HEK293 (cell line): ENCODE results near the gene DCBLD2.

Experiments used
- CTCF ChIA-PET: fragments of 350-600 bp; formaldehyde crosslinking; extraction: SDS; loops from one replicate; lab custom pipeline; 2021; ENCODE audit warnings: antibody characterized with exemption; lab: Yijun Ruan, JAX
- POLR2A ChIA-PET: fragments of 300-600 bp; formaldehyde crosslinking; extraction: SDS; loops from one replicate; lab custom pipeline; 2020; ENCODE audit warnings: antibody characterized with exemption, inconsistent platforms; lab: Yijun Ruan, JAX
- H3K27ac ChIP-seq: fragments of 200-500 bp; sonication (Bioruptor generic); 2 replicates; pipeline ENCODE4 v1.5.1; 2014; ENCODE audit warnings: low read depth, low read length, control low read depth, inconsistent platforms; ENCODE audit errors: extremely low read depth
- H3K36me3 ChIP-seq, 2 experiments: fragments of 200-500 bp in 1 of 2; sonication (Bioruptor generic) in 1 of 2; 1 replicate in 1 of 2; 2 replicates in 1 of 2; pipeline ENCODE4 v1.5.1; 2014 to 2017; ENCODE audit warnings: inconsistent platforms in 2 of 2, low read length in 2 of 2; ENCODE audit not compliant: control insufficient read depth in 2 of 2, insufficient read depth in 1 of 2
- H3K4me1 ChIP-seq: fragments of 200-500 bp; sonication (Bioruptor generic); 2 replicates; pipeline ENCODE4 v1.5.1; 2014; ENCODE audit warnings: mild to moderate bottlenecking, low read length, inconsistent platforms; ENCODE audit not compliant: control insufficient read depth, insufficient read depth
- H3K4me3 ChIP-seq: 2 replicates; pipeline ENCODE4 v1.5.1; 2011; ENCODE audit warnings: low read depth, mild to moderate bottlenecking, control low read depth, low read length, moderate library complexity
- H3K9me3 ChIP-seq: fragments of 200-500 bp; sonication (Bioruptor generic); 2 replicates; pipeline ENCODE4 v1.5.1; 2014; ENCODE audit warnings: low read depth, low read length, inconsistent platforms; ENCODE audit not compliant: control insufficient read depth, insufficient read depth
- GLI4 ChIP-seq: fragments of 450-650 bp; formaldehyde crosslinking; IDR thresholded peaks from 2 replicates; pipeline ENCODE4 v1.5.1; 2016; ENCODE audit warnings: missing biosample characterization, missing genetic modification characterization
- GLIS2 ChIP-seq: fragments of 450-650 bp; formaldehyde crosslinking; IDR thresholded peaks from 2 replicates; pipeline ENCODE4 v1.5.1; 2016; ENCODE audit warnings: missing biosample characterization, missing genetic modification characterization
- KLF10 ChIP-seq: fragments of 450-650 bp; IDR thresholded peaks from 2 replicates; pipeline ENCODE4 v1.5.1; 2018; ENCODE audit warnings: missing biosample characterization, mild to moderate bottlenecking, missing genetic modification characterization
- KLF16 ChIP-seq: fragments of 450-650 bp; formaldehyde crosslinking; IDR thresholded peaks from 2 replicates; pipeline ENCODE4 v1.5.1; 2017; ENCODE audit warnings: missing biosample characterization, missing genetic modification characterization
- ZNF214 ChIP-seq: fragments of 450-650 bp; formaldehyde crosslinking; IDR thresholded peaks from 2 replicates; pipeline ENCODE4 v1.5.1; 2017; ENCODE audit warnings: missing biosample characterization, mild to moderate bottlenecking, missing genetic modification characterization, borderline replicate concordance
- ZNF274 ChIP-seq, 2 experiments: fragments of 200-500 bp in 1 of 2; fragments of 450-650 bp in 1 of 2; sonication (Bioruptor generic) in 1 of 2; formaldehyde crosslinking in 1 of 2; IDR thresholded peaks; 2 replicates each; pipeline versions ENCODE4 v1.5.1 to v1.6.1; 2014 to 2016; ENCODE audit warnings: borderline replicate concordance in 1 of 2, inconsistent platforms in 1 of 2, low read length in 1 of 2, missing biosample characterization in 1 of 2, missing genetic modification characterization in 1 of 2
- ZNF362 ChIP-seq: fragments of 450-650 bp; formaldehyde crosslinking; IDR thresholded peaks from 2 replicates; pipeline ENCODE4 v1.5.1; 2016; ENCODE audit warnings: missing biosample characterization, missing genetic modification characterization
- ZNF366 ChIP-seq: fragments of 450-650 bp; formaldehyde crosslinking; conservative IDR thresholded peaks from 2 replicates; pipeline ENCODE4 v1.5.1; 2016; ENCODE audit warnings: missing biosample characterization, missing genetic modification characterization
- ZNF423 ChIP-seq: fragments of 450-650 bp; formaldehyde crosslinking; IDR thresholded peaks from 2 replicates; pipeline ENCODE4 v1.5.1; 2016; ENCODE audit warnings: missing biosample characterization, missing genetic modification characterization
- ZNF830 ChIP-seq: fragments of 450-650 bp; IDR thresholded peaks from 2 replicates; pipeline ENCODE4 v1.5.0; 2018; ENCODE audit warnings: missing biosample characterization, missing genetic modification characterization, low read depth, mild to moderate bottlenecking, moderate library complexity
- ZSCAN16 ChIP-seq: fragments of 450-650 bp; formaldehyde crosslinking; IDR thresholded peaks from 2 replicates; pipeline ENCODE4 v1.5.1; 2016; ENCODE audit warnings: missing biosample characterization, missing genetic modification characterization
- TF ChIP-seq, protein P1 (sequence below): fragments of 450-650 bp; formaldehyde crosslinking; IDR thresholded peaks from 2 replicates; pipeline ENCODE4 v1.5.1; 2016; ENCODE audit warnings: missing biosample characterization, missing genetic modification characterization, borderline replicate concordance
- TF ChIP-seq, protein P2 (sequence below): fragments of 450-650 bp; formaldehyde crosslinking; IDR thresholded peaks from 2 replicates; pipeline ENCODE4 v1.5.1; 2016; ENCODE audit warnings: missing biosample characterization, missing genetic modification characterization
- TF ChIP-seq, protein P3 (sequence below): fragments of 450-650 bp; formaldehyde crosslinking; IDR thresholded peaks from 2 replicates; pipeline ENCODE4 v1.5.1; 2016; ENCODE audit warnings: missing biosample characterization, missing genetic modification characterization
- TF ChIP-seq, protein P4 (sequence below): fragments of 450-650 bp; IDR thresholded peaks from 2 replicates; pipeline ENCODE4 v1.5.1; 2018; ENCODE audit warnings: missing biosample characterization, missing genetic modification characterization

Gene DCBLD2

DNA sequence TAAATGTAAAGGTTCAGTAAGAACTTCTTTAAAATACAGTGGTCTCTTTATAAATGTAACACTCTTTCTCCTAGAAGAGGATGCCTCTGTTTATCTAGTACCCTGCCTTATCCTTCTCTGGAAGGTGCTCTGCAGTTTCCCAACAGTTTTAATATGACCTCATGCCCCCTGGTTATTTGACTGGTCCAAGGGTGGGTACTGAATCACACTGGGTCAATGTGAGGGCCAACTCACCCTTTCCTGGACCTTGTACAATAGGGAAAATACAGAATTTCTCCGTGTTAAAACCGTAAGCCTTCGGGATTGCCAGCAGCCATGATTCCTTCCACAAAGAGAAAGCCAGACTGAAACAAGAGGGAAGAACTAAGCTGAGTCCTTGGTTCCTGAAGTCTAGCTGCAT, 9.2 kb downstream of the DCBLD2 start:
- Histone ChIP-seq H3K4me1 (no peaks in the 10 kb centered on the region), H3K36me3 (no peaks in the 10 kb centered on the region), H3K9me3 (no peaks in the 10 kb centered on the region), H3K27ac (no peak overlapping the region), H3K4me3 (no peak overlapping the region)
- no peak for TF ChIP-seq ZNF366 (tag by site-specific recombination)
- TF ChIP-seq, protein P1, sequence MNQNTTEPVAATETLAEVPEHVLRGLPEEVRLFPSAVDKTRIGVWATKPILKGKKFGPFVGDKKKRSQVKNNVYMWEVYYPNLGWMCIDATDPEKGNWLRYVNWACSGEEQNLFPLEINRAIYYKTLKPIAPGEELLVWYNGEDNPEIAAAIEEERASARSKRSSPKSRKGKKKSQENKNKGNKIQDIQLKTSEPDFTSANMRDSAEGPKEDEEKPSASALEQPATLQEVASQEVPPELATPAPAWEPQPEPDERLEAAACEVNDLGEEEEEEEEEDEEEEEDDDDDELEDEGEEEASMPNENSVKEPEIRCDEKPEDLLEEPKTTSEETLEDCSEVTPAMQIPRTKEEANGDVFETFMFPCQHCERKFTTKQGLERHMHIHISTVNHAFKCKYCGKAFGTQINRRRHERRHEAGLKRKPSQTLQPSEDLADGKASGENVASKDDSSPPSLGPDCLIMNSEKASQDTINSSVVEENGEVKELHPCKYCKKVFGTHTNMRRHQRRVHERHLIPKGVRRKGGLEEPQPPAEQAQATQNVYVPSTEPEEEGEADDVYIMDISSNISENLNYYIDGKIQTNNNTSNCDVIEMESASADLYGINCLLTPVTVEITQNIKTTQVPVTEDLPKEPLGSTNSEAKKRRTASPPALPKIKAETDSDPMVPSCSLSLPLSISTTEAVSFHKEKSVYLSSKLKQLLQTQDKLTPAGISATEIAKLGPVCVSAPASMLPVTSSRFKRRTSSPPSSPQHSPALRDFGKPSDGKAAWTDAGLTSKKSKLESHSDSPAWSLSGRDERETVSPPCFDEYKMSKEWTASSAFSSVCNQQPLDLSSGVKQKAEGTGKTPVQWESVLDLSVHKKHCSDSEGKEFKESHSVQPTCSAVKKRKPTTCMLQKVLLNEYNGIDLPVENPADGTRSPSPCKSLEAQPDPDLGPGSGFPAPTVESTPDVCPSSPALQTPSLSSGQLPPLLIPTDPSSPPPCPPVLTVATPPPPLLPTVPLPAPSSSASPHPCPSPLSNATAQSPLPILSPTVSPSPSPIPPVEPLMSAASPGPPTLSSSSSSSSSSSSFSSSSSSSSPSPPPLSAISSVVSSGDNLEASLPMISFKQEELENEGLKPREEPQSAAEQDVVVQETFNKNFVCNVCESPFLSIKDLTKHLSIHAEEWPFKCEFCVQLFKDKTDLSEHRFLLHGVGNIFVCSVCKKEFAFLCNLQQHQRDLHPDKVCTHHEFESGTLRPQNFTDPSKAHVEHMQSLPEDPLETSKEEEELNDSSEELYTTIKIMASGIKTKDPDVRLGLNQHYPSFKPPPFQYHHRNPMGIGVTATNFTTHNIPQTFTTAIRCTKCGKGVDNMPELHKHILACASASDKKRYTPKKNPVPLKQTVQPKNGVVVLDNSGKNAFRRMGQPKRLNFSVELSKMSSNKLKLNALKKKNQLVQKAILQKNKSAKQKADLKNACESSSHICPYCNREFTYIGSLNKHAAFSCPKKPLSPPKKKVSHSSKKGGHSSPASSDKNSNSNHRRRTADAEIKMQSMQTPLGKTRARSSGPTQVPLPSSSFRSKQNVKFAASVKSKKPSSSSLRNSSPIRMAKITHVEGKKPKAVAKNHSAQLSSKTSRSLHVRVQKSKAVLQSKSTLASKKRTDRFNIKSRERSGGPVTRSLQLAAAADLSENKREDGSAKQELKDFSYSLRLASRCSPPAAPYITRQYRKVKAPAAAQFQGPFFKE, result no peak
- TF ChIP-seq ZNF423 (tag by site-specific recombination), result no peak
- no peak for TF ChIP-seq ZNF830 (tag by site-specific recombination)
- TF ChIP-seq KLF16, result no peak
- TF ChIP-seq ZSCAN16, result no peak
- no peak for TF ChIP-seq ZNF214 (tag by site-specific recombination)
- TF ChIP-seq, protein P2, sequence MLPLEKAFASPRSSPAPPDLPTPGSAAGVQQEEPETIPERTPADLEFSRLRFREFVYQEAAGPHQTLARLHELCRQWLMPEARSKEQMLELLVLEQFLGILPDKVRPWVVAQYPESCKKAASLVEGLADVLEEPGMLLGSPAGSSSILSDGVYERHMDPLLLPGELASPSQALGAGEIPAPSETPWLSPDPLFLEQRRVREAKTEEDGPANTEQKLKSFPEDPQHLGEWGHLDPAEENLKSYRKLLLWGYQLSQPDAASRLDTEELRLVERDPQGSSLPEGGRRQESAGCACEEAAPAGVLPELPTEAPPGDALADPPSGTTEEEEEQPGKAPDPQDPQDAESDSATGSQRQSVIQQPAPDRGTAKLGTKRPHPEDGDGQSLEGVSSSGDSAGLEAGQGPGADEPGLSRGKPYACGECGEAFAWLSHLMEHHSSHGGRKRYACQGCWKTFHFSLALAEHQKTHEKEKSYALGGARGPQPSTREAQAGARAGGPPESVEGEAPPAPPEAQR (tag by site-specific recombination), result no peak
- TF ChIP-seq GLIS2 (tag by site-specific recombination), result no peak
- TF ChIP-seq, protein P3, sequence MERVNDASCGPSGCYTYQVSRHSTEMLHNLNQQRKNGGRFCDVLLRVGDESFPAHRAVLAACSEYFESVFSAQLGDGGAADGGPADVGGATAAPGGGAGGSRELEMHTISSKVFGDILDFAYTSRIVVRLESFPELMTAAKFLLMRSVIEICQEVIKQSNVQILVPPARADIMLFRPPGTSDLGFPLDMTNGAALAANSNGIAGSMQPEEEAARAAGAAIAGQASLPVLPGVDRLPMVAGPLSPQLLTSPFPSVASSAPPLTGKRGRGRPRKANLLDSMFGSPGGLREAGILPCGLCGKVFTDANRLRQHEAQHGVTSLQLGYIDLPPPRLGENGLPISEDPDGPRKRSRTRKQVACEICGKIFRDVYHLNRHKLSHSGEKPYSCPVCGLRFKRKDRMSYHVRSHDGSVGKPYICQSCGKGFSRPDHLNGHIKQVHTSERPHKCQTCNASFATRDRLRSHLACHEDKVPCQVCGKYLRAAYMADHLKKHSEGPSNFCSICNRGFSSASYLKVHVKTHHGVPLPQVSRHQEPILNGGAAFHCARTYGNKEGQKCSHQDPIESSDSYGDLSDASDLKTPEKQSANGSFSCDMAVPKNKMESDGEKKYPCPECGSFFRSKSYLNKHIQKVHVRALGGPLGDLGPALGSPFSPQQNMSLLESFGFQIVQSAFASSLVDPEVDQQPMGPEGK, result no peak
- TF ChIP-seq GLI4 (tag by site-specific recombination), result no peak
- TF ChIP-seq KLF10, result no peak
- TF ChIP-seq ZNF362 (tag by site-specific recombination), result no peak
- TF ChIP-seq, protein P4, sequence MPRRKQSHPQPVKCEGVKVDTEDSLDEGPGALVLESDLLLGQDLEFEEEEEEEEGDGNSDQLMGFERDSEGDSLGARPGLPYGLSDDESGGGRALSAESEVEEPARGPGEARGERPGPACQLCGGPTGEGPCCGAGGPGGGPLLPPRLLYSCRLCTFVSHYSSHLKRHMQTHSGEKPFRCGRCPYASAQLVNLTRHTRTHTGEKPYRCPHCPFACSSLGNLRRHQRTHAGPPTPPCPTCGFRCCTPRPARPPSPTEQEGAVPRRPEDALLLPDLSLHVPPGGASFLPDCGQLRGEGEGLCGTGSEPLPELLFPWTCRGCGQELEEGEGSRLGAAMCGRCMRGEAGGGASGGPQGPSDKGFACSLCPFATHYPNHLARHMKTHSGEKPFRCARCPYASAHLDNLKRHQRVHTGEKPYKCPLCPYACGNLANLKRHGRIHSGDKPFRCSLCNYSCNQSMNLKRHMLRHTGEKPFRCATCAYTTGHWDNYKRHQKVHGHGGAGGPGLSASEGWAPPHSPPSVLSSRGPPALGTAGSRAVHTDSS (tag by site-specific recombination), result no peak
- TF ChIP-seq ZNF274 (IDR thresholded peaks at IDR 0.05; ENCODE audit: low read length), result no peak
- no peak for TF ChIP-seq ZNF274 (tag by site-specific recombination; IDR thresholded peaks at IDR 0.05; ENCODE audit: borderline replicate concordance)
- POLR2A ChIA-PET, result no interaction called here
- CTCF ChIA-PET, result interaction anchor here (0.7 kb wide), 1 partner anchor 640 kb away, joined by 8 read pairs; no protein-coding TSS in a partner anchor
